Measurements from ENCODE around the gene CBX4.

GRCh38 chr17:79788989-79789942 is 50.0 kb downstream of the CBX4 start:
- TF ChIP-seq CTCF (conservative IDR thresholded peaks at IDR 0.05; ENCODE audit: low read length), result no peak
- no peak for TF ChIP-seq EZH2phosphoT487 (IDR thresholded peaks at IDR 0.05; ENCODE audit: borderline replicate concordance, low read depth, low read length)

Data from OCI-LY7 (cell line).